ENCODE results near the gene PIEZO1.

Gene PIEZO1

DNA sequence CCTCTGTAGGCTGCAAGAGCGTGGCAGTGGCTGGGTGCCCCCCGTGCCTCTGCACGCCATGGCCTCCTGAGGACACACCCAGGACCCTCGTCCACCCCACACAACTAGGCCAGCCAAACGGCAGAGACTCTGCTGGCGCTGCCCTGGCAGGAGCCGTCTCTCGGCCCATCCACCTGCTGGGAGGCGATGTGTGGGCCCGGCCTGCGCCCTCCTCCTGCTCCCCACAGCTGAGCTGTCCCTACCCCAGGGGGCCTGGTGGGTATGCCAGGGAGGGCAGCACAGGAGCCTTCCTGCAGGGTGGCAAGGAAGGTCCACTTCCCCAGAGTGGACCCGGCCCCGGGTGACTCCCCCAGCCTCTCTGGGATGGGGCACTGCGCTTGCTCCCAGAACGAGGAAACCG is 85.8 kb downstream of the PIEZO1 start:
- no peak for DNase-seq

DNA sequence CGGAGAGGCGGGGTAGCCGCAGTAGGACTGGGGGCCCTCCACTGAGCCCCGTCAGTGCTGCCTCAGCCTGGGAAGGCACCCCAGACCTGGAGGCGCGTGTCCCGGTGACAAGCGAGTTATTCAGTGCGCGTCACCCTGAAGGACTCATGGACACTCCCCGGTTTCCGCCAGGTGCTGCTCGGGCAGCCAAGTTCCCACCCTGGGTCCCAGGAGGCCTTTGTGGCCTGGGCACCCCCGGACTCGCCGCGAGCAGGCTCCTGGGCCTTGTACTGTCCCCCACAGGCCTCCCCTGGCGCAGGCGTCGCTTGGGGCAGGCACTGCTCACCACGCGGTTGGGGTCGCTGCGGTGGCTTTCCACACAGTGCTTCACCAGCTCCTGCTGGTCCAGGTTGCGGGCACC is 86.4 kb downstream of the PIEZO1 start:
- DNase-seq: no peak

DNA sequence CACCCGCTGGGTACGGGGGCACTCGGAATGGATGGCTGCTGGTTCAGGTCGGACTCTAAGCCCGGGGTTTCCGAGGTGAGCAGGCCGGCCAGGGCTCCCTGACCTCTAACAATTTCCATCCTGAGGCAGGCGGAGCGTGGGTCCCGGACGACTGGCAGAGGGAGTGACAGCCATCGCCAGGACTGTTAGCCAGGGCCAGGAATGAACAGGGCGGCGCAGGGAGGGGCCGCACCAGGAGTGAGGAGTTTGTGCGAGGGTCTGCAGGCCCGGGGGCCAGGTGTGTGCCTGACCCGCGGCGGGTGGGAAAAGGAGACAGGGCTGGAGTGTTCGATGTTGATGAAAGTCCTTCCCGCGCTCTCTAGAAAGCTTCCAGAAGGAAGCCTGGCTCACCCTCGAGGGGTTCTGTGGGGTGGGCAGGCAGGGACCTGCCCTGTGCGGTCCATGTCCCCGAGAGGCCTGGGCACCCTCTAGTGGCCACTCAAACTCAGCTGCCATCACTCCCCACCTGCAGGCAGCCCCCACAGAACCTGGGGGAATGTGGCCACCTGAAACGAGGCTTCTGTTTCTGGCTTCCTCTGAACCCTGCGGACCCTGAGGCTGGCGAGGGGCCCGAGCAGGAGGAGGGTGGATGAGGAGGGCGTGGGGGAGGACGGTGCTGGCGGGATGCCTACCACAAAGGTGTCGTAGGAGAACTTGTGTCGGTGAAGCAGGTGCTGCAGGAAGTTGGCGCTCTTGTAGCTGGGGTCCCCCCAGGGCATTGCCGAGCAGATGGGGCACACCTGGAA is 87.0 kb downstream of the PIEZO1 start:
- peak; percentile 14 for DNase-seq

DNA sequence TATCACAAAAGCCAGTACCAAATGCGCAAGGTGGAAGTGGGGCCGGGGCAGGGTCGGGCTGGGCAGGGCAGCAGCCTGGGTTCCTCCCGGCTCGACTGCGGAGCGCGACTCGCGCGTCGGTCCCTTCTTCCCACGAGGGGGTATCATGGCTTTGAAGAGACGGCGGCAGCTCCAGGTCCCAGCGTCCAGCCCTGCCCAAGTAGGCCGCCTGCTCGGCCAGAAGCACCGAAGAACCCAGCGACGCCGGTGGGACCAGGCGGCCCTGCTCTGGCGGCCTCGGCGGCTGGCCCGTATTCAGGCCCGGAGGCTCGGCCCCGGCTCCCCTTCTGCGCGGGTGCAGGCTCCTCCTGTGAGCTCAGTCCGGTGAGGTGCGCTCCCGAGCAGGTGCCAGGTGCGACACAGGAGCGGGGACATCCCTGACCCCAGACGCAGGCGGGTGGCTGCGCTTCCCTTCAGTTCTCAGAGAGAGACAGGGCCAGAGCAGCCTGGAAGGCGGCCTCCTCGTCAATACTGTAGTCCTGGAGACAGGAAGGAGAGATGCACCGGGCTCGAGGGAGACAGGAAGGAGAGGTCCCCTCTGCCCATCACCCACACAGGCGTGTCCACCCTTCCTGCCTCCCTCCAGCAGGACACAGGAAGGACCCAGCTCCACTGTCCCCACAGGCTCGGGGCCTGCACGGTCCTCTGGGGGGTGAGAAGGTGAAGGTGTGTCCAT is 87.7 kb downstream of the PIEZO1 start:
- no peak for DNase-seq

DNA sequence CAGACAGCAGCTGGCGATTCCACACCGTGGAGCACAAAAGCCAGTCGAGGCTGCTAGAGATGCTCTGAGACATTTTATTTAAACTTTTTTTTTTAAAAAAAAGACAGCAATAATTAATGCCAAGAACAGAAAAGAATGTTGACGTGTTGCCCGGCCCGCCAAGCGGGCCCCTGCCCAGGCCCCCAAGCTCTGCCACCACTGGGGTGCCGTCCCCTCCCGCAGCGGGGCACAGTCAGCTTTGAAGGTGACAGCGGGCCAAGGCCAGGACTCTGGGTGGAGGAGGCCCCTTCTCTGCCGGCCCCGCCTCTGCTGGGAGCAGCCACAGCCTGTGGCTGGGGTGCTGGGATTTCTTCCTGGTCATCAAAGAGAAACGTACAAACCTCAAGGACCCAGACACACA is 88.6 kb downstream of the PIEZO1 start:
- DNase-seq: no peak

DNA sequence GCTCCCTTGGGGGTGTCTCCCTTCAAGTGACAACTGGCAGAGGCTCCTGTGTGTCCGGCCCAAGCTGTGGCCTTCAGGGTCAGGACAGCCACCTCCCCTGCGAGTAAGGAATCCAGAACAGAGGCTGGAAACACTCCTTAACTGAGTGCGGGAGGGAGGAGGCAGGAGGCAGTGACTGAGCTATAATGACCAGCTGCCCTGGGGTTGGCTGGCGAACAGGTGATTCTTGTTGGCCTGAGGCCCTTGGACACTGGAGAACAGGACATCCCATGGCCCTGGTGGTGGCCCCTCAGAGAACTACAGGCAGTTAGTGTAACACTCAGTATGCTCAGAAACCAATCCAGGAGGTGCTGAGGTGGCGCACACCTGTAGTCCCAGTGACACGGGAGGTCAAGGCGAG is 89.3 kb downstream of the PIEZO1 start:
- DNase-seq: no peak

DNA sequence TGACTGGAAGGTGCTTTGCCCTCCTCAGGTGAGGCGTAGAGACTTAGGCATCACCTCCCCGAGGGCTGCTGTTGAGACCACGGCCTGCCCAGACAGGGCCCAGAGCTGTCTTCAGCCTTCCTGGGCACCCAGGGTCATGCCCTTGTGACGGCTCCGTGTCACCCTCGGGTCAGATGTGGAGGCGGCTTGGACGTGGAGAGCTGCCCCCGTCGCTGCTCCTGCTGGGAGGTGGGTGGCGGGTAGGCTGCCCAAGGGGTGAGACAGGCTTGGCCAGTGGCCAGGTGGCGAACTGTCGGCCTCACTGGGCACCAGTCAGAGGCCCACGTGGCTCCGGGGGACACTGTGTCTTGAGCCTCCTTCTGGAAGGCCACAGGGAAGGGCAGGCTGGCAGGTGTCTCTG is 89.8 kb downstream of the PIEZO1 start:
- DNase-seq: no peak

DNA sequence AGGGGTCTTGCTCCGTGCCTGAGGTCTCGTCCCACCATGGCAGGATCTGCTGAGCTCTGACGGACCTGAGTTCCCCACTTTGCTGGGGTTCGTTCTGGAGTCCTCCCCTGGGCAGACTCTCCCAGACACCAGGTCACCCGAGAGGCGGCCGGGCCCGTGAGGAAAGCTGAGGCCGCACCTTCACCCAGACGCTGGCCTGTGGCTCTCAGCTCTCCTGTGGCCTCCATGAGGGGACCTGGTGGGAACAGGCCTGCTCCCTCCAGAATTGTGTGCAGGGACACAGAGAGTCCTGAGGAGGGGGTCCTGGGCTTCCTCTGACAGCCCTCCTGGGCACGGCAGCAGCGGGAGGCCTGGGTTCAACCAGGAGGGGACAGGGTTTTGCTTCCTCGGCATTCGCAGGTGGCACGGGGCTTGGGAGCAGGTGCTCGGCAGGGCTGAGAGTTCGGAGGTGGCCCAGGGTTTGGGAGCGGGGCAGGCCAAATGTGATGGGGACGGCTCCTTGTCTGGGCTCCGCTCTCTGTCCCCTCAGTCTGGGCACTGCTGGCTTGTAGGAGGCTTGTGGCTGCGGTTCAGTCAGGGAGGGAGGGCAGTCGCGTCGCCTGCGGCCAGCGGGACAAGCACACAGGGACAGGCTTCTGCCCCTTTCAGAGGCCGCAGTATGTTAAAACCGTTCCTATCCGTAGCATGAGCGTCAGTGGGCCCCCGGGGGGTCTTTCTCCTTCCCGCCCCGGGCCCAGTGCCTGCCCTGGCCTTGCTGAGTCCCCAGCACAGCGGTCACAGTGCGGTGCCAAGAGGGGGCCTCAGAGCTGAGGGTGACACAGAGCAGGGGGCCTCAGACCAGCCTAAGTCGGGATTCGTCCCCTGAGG is 90.6 kb downstream of the PIEZO1 start:
- DNase-seq: no peak

DNA sequence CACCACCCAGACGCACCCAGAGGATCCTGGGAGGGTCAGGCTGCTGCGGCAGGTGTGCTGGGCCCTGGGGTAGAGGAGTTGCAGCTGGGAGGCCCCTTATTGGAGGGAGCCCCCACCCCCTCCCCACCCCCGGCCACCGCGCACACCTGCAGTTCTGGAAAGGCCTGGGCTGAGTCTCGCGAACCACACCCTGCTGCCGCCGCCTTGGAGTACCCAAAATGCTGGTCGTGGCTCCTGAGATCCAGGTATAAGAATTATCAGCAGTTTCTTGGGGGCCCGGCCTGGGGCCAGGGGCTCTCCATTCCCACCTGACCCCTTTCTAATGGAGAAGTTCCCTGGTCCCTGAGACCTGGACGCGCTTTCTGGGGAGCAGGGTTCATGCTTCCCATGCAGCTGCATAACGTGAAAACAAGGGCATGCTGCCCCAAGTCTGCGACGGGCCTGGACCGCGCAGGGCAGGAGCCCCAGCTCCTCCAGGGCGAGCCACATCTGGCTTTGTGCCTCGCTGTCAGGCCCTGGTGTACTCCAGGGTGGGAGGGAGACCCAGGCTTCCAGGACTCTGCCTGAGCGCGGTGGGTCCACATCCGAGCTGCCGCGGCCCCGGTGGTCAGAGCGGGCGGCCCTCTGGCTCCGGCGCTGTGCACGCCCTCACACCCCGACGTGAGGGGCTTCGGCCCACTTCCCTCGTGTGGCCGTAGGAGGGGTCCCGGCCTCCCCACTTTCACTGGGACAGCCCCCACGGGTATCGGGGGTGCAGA is 91.4 kb downstream of the PIEZO1 start:
- no peak for DNase-seq

DNA sequence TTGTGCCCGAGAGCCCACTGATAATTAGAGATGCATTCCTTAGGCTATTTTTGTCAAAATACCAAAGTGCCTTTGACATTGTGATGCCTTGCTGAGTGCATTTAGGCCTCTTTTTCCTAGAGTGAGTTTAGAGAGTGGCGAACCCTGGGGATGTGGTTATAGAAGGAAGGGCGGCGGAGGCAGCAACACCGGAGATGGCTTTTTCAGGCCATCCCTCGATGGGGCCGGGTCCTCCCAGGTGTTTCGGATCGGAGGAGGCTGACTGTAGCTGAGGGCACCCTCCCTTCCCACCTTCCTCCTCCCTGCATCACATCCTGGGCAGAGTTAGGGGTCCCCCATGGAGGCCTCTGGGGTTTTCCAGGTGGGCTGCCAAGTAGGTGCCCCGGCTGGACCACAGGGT is 92.2 kb downstream of the PIEZO1 start:
- DNase-seq: no peak

DNA sequence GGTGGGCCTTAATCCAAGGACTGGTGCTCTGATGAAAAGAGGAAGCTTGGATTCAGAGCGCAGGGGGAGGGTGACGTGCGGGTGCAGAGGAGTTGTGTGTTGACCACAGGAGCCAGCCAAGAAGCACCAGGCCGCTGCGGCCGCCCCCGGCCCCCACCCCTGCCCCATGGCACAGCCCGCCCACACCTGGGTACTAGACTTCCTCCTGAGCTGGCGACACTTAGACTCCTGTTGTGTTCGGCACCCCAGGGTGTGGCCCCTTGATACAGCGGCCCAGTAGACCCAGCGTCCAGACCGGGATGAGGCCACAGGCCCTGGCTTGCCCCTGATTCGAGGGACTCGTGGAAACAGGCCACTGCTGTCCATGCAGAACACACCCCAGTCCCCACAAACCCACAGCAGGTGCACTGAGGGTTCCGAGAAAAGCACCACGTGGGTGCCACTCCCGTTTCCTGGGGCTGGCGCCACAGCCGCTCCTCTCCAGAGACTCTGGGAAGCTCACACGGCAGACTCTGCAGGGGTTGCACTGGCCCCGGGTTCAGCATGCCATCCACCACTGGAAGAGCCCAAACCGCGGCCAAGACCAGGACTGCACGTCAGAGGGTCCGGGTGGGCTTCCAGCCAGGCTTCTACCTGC is 93.0 kb downstream of the PIEZO1 start:
- no peak for DNase-seq

DNA sequence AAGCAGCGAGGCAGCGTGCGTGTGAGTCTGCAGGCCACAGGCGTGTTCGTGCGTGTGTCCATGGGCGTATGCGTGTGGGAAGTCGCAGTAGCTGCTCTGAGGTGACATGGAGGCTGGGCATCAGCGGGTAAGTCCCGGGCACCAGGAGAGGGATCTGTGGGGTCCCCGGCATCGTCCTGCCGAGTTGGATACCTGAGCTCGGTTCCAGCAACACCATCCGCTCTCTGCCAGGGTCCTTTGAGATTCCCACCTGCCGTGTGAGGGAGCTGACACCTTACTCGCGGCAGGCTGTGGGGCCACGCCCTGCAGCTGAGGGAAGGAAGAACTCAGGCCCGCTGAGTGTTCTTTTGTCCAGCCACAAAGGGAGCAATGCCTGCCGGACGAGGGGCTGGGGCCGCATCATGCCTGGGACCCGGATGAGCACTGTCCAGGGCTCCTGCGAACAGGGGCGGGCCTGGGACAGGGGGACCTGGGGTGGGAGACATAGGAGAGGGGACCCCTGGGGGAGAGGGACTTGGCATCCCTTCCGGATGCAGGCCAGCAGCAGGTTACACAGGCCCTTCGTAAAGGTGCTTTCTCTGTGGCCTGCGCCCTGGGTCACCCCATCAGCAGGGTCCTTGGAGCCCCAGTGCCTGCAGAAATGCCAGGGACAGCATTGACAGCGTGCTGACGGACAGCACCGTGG is 93.7 kb downstream of the PIEZO1 start:
- DNase-seq: no peak

DNA sequence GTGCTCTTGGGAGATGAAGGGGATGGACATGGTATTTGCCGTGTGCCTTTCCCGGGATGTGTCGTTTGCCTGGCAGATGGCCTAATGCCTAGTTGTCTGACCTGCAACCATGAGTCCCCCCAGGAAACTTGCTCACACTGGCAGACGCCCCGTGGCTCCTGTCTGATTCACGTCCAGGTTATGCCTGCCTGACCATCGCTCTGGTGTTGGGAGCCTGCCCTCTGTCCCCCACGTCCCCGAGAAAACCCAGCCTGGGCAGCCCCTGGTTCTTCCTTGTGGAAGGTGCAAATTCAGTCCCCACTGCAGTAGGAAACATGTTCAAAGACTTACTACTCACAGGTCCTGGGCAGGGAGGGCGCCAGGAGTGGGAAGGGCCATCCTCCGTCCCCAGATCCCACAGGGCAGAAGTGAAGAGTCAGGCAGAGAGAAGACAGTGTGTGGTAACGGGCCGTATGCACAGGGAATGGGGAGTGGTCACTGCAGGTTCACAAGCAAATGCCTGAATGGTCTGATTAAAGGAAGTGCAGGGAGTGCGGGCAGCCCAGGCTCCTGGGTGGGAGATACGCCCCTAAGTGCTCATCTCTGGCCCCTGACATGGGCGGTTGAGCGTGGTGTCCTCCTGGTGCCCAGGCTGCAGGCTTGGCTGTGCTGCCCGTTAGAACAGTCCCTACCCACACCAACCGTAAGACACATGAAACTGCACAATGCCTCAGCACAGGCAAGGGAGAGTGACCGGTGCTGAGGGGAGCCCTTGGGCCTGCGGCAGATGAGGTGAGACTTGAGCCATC is 94.5 kb downstream of the PIEZO1 start:
- no peak for DNase-seq

DNA sequence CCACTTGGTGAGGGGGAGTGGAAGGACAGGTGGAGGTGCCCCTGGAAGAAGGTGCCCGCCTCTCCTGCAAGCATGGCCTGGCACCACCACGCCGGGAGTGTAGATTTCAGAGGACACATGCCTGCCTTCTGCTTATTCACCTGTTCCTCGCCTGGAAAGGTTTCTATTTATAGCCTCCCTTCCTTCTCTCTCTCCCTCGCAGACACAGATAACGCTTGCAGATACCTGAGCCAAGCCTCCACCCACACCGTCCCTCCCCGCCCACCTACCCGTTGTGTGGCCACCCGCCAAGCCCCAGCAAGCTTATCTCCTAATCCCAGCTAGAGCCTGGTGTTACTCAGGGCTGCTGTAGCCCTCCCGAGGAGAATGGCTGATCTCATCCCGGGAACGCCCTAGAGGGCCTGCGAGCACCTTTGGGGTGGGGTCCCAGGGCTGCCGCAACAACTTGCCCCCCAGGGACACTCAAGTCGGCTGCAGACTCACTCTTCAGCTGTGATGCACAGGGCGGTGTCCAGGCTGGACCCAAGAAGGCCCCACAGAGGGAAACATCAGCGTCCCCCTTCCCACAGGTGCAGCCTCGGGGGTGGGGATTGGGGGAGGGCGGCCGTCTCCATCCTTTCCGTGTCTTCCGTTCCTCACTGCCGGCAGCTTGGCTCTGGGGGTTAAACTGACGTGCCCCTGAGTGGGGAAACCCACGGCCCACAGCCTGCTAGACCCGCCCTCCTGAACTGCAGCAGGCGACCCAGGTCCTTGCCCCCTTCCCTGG is 96.8 kb downstream of the PIEZO1 start:
- DNase-seq: peak; percentile 84

DNA sequence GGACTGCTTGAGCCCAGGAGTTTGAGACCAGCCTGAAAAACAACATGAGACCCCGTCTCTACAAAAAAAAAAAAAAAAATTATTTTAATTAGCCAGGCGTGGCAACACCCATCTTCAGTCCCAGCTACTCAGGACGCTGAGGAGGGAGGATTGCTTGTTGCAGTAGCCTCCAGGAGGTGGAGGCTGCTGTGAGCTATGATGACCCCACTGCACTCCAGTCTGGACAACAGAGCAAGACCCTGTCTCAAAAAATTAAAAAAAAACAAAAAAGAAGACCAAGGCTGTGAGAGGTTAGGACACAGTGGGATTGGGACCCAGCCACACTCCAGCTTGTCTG is 97.4 kb downstream of the PIEZO1 start:
- no peak for DNase-seq

DNA sequence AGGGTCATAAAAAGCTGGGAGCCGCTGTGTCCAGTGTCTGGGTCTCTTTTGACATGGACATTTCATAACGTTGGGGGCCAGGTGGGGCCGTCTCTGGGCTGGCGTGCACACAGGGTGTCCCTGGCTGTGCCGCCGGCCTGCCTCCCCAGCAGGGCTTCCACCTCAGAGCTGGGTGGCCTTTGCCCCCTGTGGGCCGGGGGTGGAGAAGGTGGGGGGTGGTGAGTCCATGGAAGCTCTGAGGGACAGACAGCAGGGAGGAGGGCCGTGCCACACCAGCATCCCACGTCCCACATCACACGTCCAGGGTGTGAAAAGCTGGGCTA is 97.8 kb downstream of the PIEZO1 start:
- no peak for DNase-seq

DNA sequence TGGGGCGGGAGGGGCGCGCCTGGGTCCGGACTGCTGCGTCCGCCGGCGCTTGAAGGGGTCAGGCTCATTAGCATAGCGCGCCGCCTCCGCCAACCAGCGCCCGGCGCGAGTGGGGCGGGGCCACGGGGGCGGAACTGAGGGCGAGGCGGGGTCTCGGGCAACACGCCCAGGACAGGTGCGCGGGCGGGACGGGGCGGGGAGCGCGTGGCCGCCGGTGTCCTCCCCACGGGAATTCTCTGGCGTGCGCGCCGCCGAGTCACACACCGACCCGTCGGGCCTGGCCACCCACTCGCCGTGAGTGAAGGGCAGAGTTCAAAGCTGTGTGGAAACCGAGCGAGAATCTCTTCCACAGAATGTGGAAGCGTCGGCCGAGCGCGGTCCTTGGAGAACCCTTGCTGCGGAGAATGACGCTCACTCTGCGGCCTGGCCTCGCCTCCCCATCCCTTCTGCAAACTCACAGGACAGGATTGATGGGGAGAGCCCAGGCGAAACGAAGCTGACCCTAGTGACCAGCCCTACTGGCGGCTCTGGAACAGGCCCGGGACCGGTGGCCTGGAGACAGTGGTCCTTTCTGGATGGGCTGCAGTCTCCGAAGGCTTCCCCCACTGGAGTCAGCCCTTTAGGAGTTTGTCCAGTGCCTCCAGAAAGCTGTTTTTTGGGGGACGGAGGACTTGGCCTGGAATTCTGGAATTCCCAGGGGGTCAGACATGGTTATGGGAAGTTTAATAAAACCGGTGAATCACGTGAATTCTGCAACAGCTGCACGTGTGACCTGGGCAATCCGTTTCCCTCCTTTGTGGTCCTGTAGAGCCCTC is 98.4 kb downstream of the PIEZO1 start, which contains the start of gene SNAI3:
Gene SNAI3, minus strand, starts transcription at position 69 of the 815 bp plus-strand sequence. CDS start 101 bp downstream, outside the sequence.
- DNase-seq: peak; percentile 82

DNA sequence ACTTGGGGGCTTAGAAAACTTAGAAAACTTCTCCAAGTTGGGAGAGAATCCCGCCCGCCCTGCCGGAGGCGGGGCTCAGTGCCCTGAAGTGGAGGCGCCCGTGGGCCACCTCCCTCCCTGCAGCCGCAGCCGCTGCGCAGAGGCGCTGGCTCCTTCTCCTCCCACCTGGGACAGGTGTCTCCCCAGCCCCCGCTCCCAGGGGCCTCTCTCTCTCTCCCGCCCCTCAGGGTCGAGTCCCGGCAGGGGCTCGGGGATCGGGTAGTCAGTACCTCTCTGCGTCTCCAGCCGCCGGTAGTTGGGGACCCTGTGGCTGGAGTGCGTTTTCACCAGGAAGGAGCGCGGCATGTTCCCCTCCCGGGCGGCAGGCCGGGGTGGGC is 99.0 kb downstream of the PIEZO1 start:
- no peak for DNase-seq

All from NCI-H82 (cell line).